CD4-positive, alpha-beta T cell (primary cell): ENCODE results near the gene UBE2E3. TPM values are rescaled to one million over a fixed set of nuclear protein-coding genes. Genes with fewer than 3 reads are reported as not detected.

Experiments
- ATAC-seq: fragments of 200-7000 bp; cut with Tn5 transposase; one replicate; pipeline ENCODE4 v1.10.0; 2022; ENCODE audit warnings: mild to moderate bottlenecking; ENCODE audit not compliant: poor library complexity
- CTCF ChIA-PET: fragments of 350-600 bp; sonication (Branson Sonifier 250); formaldehyde crosslinking; loops from one replicate; lab custom pipeline; 2021; ENCODE audit warnings: antibody characterized with exemption, inconsistent platforms; lab: Charles Lee
- POLR2A ChIA-PET: fragments of 350-600 bp; sonication (Branson Sonifier 250); formaldehyde crosslinking; loops from one replicate; lab custom pipeline; 2021; ENCODE audit warnings: antibody characterized with exemption, inconsistent platforms; lab: Charles Lee
- DNase-seq, 14 experiments: peaks; one replicate each; pipeline ENCODE4 v3.0.0-alpha.2; 2013 to 2020; ENCODE audit warnings: mixed read lengths in 2 of 14
- H3K27ac ChIP-seq, 2 donors: one replicate each; pipeline versions ENCODE4 v1.5.1 to v1.7.0; 2013; ENCODE audit warnings: low read length in 2 of 2, low read depth in 1 of 2, mild to moderate bottlenecking in 1 of 2
- H3K27me3 ChIP-seq, 2 experiments: 1 replicate in 1 of 2; 2 replicates in 1 of 2; pipeline versions ENCODE4 v1.6.1 to v1.7.0; 2013; ENCODE audit warnings: low read length in 2 of 2, control low read depth in 1 of 2, mild to moderate bottlenecking in 1 of 2, moderate library complexity in 1 of 2; ENCODE audit not compliant: insufficient read depth in 2 of 2, control insufficient read depth in 1 of 2
- H3K36me3 ChIP-seq: one replicate; pipeline ENCODE4 v1.6.1; 2013; ENCODE audit warnings: low read length, control low read depth; ENCODE audit not compliant: insufficient read depth
- H3K4me1 ChIP-seq: one replicate; pipeline ENCODE4 v1.6.1; 2013; ENCODE audit warnings: low read length, control low read depth; ENCODE audit not compliant: insufficient read depth
- H3K4me3 ChIP-seq: one replicate; pipeline ENCODE4 v1.5.1; 2013; ENCODE audit warnings: mild to moderate bottlenecking, low read length, moderate library complexity
- H3K9me3 ChIP-seq, 2 experiments: 1 replicate in 1 of 2; 2 replicates in 1 of 2; pipeline versions ENCODE4 v1.6.1 to v1.7.0; 2013; ENCODE audit warnings: low read length in 2 of 2, mild to moderate bottlenecking in 2 of 2, control low read depth in 1 of 2, moderate library complexity in 1 of 2; ENCODE audit not compliant: control insufficient read depth in 1 of 2, insufficient read depth in 1 of 2
- H3K27ac Mint-ChIP-seq: one replicate; pipeline ENCODE4 v1.8.0; 2020; ENCODE audit warnings: mixed read lengths
- H3K27me3 Mint-ChIP-seq: one replicate; pipeline ENCODE4 v1.8.0; 2021; ENCODE audit warnings: mixed read lengths
- H3K36me3 Mint-ChIP-seq: one replicate; pipeline ENCODE4 v1.8.0; 2021; ENCODE audit warnings: low read depth, mixed read lengths
- H3K4me1 Mint-ChIP-seq: one replicate; pipeline ENCODE4 v1.8.0; 2021; ENCODE audit warnings: low read depth, mixed read lengths
- H3K4me3 Mint-ChIP-seq: one replicate; pipeline ENCODE4 v1.8.0; 2020; ENCODE audit warnings: mild to moderate bottlenecking, mixed read lengths
- H3K9me3 Mint-ChIP-seq: one replicate; pipeline ENCODE4 v1.8.0; 2020; ENCODE audit warnings: mixed read lengths
- intact Hi-C, 2 experiments: fragments of 100-400 bp; cut with DNase I in 1 of 2; cut with micrococcal nuclease in 1 of 2; formaldehyde crosslinking; loops; one replicate each; pipeline versions ENCODE4 v1.15.1 to v1.9.0; 2023 to 2025; cut with DNase I, micrococcal nuclease
- total RNA-seq, 174 experiments: library from RNA in 2 of 174; stranded (reverse) in 2 of 174; gene quantifications; one replicate each; pipeline ENCODE4 v1.2.3 and lab custom pipeline; 2021 to 2026
- TF ChIP-seq, protein P1 (sequence below): fragments of 200-600 bp; IDR thresholded peaks from one replicate; pipeline ENCODE4 v1.8.0; 2022; ENCODE audit warnings: antibody characterized with exemption, mild to moderate bottlenecking

The UBE2E3 gene
- total RNA-seq, 2 experiments from 2014 or later = 20.5 TPM

DNA sequence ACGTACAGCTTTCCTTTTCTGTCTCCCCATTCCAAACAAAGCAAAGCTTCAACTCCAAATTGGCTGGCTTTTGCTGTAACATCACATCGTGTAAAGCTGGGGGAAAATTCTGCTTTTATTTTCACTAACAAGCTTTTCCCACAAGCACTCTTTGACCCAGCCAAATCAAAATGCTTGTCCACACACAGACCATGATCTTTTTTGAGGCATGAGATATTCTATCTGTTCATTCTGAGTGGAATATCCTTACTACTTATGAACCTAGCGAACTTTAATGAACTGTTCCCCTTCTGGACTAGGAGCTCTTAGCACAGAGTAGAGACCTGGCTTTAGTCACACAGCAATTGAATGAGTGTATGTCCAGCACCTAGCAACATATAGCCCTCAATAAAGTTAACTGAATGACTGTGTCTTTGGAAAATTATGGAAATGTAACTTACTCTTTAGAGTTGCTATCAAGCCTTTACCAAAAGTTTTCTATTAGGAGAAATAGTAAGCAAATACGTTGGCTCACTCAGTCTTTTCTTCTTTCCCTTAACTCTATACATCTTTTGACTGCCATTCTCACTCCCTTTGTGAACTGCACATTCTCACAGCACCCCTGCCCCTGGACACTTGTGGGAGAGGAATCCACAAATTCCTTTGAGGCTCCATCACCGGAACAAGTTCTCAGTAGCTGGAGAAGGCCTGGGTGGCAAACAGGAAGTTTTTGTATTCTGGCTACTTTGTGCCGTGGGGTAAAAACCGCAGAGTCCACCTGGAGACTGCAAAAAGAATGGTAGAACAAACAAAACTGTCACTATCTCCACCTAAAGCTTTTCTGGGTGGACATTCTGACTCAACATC is 1.3 kb upstream of the UBE2E3 start:
- DNase-seq (peak in 1 of 14 experiments; percentile 10), ATAC-seq (no peak)
- H3K27me3 Mint-ChIP-seq = no peaks in the 10 kb centered on the region
- no peaks in the 10 kb centered on the region for H3K27me3 ChIP-seq
- peaks cover 39% of the 10 kb centered on the region for H3K4me1 Mint-ChIP-seq
- no peaks in the 10 kb centered on the region for H3K9me3 ChIP-seq
- H3K36me3 Mint-ChIP-seq = peaks cover 24% of the 10 kb centered on the region
- H3K4me1 ChIP-seq = peaks cover 17% of the 10 kb centered on the region
- peak overlapping the region; percentile 92 for H3K27ac Mint-ChIP-seq
- ChIA-PET POLR2A (interaction anchor here (1.0 to 4.4 kb wide), 9 partner anchors 8 to 913 kb away, joined by 3 to 30 read pairs (median 8); partner anchors contain the start of genes ITGA4 and ITPRID2), CTCF (interaction anchor here (1.1 to 1.6 kb wide), 4 partner anchors 10 to 482 kb away, joined by 3 to 7 read pairs (median 4); no protein-coding TSS in a partner anchor)
- no peaks in the 10 kb centered on the region for H3K36me3 ChIP-seq
- H3K4me3 ChIP-seq = peak overlapping the region; percentile 58
- TF ChIP-seq, protein P1, sequence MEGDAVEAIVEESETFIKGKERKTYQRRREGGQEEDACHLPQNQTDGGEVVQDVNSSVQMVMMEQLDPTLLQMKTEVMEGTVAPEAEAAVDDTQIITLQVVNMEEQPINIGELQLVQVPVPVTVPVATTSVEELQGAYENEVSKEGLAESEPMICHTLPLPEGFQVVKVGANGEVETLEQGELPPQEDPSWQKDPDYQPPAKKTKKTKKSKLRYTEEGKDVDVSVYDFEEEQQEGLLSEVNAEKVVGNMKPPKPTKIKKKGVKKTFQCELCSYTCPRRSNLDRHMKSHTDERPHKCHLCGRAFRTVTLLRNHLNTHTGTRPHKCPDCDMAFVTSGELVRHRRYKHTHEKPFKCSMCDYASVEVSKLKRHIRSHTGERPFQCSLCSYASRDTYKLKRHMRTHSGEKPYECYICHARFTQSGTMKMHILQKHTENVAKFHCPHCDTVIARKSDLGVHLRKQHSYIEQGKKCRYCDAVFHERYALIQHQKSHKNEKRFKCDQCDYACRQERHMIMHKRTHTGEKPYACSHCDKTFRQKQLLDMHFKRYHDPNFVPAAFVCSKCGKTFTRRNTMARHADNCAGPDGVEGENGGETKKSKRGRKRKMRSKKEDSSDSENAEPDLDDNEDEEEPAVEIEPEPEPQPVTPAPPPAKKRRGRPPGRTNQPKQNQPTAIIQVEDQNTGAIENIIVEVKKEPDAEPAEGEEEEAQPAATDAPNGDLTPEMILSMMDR = no peak
- peak overlapping the region; percentile 94 for H3K4me3 Mint-ChIP-seq
- peak overlapping the region in 1 of 2 donors; percentile 20 for H3K27ac ChIP-seq
- intact Hi-C loops = loop anchor here in 1 of 2 experiments (5.0 to 10.0 kb wide), 2 partner anchors 486 to 908 kb away; no protein-coding TSS in a partner anchor
- H3K9me3 Mint-ChIP-seq = no peaks in the 10 kb centered on the region

DNA sequence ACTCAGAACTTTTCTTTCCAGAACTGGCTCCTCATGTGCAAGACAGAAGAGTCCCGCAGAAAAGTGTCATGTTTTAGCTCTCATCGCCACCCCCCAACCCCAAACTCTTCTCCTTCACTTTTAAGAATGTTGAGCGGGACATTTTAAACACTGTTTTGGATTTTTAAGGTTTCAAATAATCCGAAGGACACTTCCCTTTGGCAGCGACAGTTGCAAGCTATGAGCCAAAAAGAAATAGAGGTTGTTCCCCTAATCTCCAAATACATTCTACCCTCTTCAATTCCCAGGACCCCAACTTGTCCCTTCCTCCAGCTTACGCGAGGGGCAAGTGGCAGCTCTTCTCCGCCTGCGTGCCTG is 678 bp upstream of the UBE2E3 start:
- H3K27ac ChIP-seq = peak overlapping the region in 1 of 2 donors; percentile 20
- H3K27ac Mint-ChIP-seq = peak overlapping the region; percentile 92
- H3K9me3 Mint-ChIP-seq = no peaks in the 10 kb centered on the region
- ATAC-seq (no peak), DNase-seq (no peak)
- no peaks in the 10 kb centered on the region for H3K27me3 ChIP-seq
- TF ChIP-seq, protein P1 = no peak
- H3K4me1 ChIP-seq = peaks cover 17% of the 10 kb centered on the region
- peaks cover 29% of the 10 kb centered on the region for H3K36me3 Mint-ChIP-seq
- no peaks in the 10 kb centered on the region for H3K27me3 Mint-ChIP-seq
- H3K4me1 Mint-ChIP-seq = peaks cover 46% of the 10 kb centered on the region
- ChIA-PET CTCF (interaction anchor here (1.1 to 1.6 kb wide), 2 partner anchors 9 to 481 kb away, joined by 4 to 7 read pairs; no protein-coding TSS in a partner anchor), POLR2A (interaction anchor here (0.6 to 4.4 kb wide), 13 partner anchors 8 to 920 kb away, joined by 3 to 30 read pairs (median 5); partner anchors contain the start of genes ITGA4 and ITPRID2)
- H3K4me3 ChIP-seq = peak overlapping the region; percentile 58
- peak overlapping the region; percentile 94 for H3K4me3 Mint-ChIP-seq
- H3K36me3 ChIP-seq = no peaks in the 10 kb centered on the region
- intact Hi-C loops = loop anchor here (5.0 to 10.0 kb wide), 6 partner anchors 75 to 1735 kb away; partner anchors contain the start of genes DNAJC10 (in 1 of the 2) and ITGA4 (in 1 of the 2)
- no peaks in the 10 kb centered on the region for H3K9me3 ChIP-seq
